ENCODE data around the gene ZSCAN5C. TPM values are rescaled to one million over a fixed set of nuclear protein-coding genes. Genes with fewer than 3 reads are reported as not detected.
A peak's percentile ranks its signal among the peaks of the same experiment; 100 is the strongest.
"Not testable (repeated sequence)": the region's sequence is repeated elsewhere in the genome, so short reads cannot be mapped to it uniquely, and the experiment has no call there.

Gene ZSCAN5C
- total RNA-seq, 6 experiments from 2014 or later, result not detected

DNA sequence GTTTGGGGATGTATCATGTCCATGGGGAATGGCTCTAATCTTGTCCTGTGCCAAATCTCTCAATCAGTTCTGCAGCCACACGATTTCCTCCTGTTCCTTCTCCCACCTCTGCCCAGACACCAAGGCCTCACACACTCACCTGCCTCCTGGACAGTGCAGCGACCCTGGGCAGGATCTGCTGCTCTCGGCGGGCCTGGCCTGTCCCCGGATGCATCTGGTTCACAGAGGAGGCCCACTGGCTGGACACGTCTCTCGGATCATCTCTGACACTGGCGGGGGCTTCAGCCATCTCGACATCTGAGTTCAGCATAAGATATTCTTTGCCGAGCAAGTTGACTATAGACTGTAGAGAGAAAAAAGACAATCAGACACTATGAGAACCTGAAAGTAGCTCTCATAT, 10.4 kb upstream of the ZSCAN5C start:
- Histone ChIP-seq H3K27me3 (no peaks in the 10 kb centered on the region), H3K36me3 (no peaks in the 10 kb centered on the region), H3K4me1 (no peaks in the 10 kb centered on the region), H3K9me3 (no peaks in the 10 kb centered on the region), H3K4me3 (no peak overlapping the region), H3K27ac (no peak overlapping the region)
- ATAC-seq (no peak), DNase-seq (no peak)
- intact Hi-C loops (cut with DNase I), result no loop called here
- TF ChIP-seq, protein P1, sequence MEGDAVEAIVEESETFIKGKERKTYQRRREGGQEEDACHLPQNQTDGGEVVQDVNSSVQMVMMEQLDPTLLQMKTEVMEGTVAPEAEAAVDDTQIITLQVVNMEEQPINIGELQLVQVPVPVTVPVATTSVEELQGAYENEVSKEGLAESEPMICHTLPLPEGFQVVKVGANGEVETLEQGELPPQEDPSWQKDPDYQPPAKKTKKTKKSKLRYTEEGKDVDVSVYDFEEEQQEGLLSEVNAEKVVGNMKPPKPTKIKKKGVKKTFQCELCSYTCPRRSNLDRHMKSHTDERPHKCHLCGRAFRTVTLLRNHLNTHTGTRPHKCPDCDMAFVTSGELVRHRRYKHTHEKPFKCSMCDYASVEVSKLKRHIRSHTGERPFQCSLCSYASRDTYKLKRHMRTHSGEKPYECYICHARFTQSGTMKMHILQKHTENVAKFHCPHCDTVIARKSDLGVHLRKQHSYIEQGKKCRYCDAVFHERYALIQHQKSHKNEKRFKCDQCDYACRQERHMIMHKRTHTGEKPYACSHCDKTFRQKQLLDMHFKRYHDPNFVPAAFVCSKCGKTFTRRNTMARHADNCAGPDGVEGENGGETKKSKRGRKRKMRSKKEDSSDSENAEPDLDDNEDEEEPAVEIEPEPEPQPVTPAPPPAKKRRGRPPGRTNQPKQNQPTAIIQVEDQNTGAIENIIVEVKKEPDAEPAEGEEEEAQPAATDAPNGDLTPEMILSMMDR (IDR thresholded peaks at IDR 0.05), result no peak
- no peak for TF ChIP-seq POLR2A (IDR thresholded peaks at IDR 0.05)
- WGBS (ENCODE audit: insufficient coverage, low coverage, low lambda C conversion rate, missing lambda C conversion rate), result 80% methylated on average over 2 of the region's 10 CpGs

DNA sequence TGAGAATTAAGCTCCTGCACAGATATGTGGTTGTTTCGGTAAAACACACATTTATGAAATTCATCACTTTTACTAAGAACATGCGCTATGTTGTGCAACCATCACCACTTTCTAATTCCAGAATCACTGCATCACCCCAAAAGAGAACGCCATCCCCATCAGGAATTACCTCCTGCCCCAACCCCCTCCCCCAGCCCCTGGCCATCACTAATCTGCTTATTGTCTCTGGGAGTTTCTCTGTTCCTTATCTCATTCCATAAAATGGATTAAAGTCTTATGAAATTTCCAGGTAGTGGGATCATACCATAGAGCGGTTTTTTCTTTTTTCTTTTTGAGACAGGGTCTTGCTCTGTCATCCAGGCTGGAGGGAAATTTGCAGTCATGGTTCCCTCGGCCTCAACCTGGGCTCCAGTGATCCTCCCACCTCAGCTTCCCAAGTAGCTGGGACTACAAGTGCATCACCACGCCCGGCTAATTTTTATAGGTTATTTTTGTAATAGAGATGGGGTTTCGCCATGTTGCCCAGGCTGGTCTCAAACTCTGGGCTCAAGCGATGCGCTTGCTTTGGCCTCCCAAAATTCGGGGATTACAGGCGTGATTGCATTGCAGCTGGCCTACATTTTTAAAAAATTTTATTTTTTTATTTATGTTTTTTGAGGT, 8.0 kb upstream of the ZSCAN5C start:
- DNase-seq (no peak), ATAC-seq (no peak)
- Histone ChIP-seq H3K4me1 (no peaks in the 10 kb centered on the region), H3K36me3 (no peaks in the 10 kb centered on the region), H3K27me3 (no peaks in the 10 kb centered on the region), H3K27ac (no peak overlapping the region), H3K9me3 (no peaks in the 10 kb centered on the region), H3K4me3 (no peak overlapping the region)
- intact Hi-C loops (cut with DNase I), result no loop called here
- 76% methylated on average over 12 of the region's 12 CpGs for WGBS (ENCODE audit: insufficient coverage, low coverage, low lambda C conversion rate, missing lambda C conversion rate)
- TF ChIP-seq, protein P1 (IDR thresholded peaks at IDR 0.05), result no peak
- TF ChIP-seq POLR2A (IDR thresholded peaks at IDR 0.05), result no peak

DNA sequence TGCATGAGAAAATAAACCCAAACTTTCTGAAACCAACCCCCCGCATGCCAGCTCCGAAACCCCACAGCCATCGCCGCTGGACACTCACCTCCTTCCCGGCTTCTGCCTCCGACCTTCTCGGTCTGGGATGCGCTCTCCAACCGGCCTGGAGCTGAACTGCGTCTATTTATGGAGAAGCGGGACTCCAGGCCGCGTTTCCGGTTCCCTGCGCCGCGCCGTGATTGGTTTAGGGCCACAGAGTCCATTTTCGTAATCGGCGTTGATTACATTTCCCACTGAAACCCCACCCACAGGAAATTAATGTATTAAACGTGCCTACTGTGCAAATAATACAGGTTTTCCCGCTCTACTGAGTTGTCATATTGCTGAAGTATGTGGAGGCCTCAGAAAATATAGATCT, 4.4 kb upstream of the ZSCAN5C start, which contains the start of gene ZSCAN5B:
Gene ZSCAN5B, minus strand, starts transcription at position 138 of the 400 bp plus-strand sequence. CDS start 4,731 bp downstream, outside the sequence.
- H3K9me3 ChIP-seq; DNase-seq; intact Hi-C loops (cut with DNase I); H3K27ac ChIP-seq; H3K27me3 ChIP-seq; H3K4me3 ChIP-seq; H3K36me3 ChIP-seq; ATAC-seq: not testable (repeated sequence)
- peaks cover 0 to 13% (median 0%) of the 10 kb centered on the region in 4 donors for H3K4me1 ChIP-seq
- 89% methylated on average over 14 of the region's 23 CpGs for WGBS (ENCODE audit: insufficient coverage, low coverage, low lambda C conversion rate, missing lambda C conversion rate)

DNA sequence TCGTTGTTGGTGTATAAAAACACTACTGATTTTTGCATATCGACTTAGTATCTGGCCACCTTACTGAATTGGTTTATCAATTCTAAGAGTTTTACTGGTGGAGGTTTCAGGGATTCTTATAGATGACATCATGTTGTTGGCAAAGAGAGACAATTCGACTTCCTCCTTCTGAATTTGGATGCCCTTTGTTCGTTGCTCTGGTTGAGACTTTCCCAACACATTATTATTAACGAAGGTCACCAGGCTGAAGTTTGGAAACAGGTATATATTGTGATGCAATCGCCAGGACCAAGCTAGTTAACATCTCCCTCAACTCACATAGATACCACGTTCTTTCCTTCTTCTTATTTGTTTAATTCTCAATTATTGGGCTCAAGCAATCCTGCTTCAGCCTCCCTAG, 2.4 kb upstream of the ZSCAN5C start:
- Histone ChIP-seq H3K9me3 (no peaks in the 10 kb centered on the region), H3K27me3 (no peaks in the 10 kb centered on the region), H3K4me3 (no peak overlapping the region), H3K27ac (peak overlapping the region in 2 of 3 donors; percentile 13 to 31), H3K4me1 (peaks cover 0 to 13% (median 0%) of the 10 kb centered on the region in 4 donors), H3K36me3 (no peaks in the 10 kb centered on the region)
- ATAC-seq (peak; percentile 50 to 89 (median 82)), DNase-seq (no peak)
- TF ChIP-seq, protein P1 (IDR thresholded peaks at IDR 0.05), result no peak
- TF ChIP-seq POLR2A (IDR thresholded peaks at IDR 0.05), result no peak
- intact Hi-C loops (cut with DNase I), result no loop called here
- WGBS (ENCODE audit: insufficient coverage, low coverage, low lambda C conversion rate, missing lambda C conversion rate), result 39% methylated on average over 6 of the region's 7 CpGs

DNA sequence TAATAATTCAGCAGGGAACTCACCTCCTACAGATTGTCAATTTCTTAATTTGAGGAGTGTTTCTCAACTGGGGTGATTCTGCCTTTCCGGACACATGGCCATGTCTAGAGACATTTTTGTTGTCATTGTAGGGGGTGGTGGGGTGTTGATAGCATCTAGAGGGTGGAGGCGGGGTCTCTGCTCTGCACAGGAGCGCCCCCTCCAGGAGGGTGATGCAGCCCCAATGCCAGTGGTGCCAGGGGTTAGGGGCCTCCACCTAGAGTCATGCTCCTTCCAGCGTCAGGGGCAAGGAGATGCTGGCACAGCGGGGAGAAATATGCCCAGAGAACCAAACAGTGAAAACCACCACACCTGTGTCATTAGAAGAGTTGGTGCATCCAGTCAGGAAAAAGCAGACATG, 5.5 kb downstream of the ZSCAN5C start:
- intact Hi-C loops (cut with DNase I); H3K4me3 ChIP-seq; H3K27ac ChIP-seq; H3K36me3 ChIP-seq; DNase-seq; H3K27me3 ChIP-seq; H3K9me3 ChIP-seq; H3K4me1 ChIP-seq: not testable (repeated sequence)
- ATAC-seq, result peak in 1 of 4 donors; percentile 24
- WGBS (ENCODE audit: insufficient coverage, low coverage, low lambda C conversion rate, missing lambda C conversion rate), result 44% methylated on average over 1 of the region's 5 CpGs
